ENCODE data around the gene PLEKHA7. TPM values are rescaled to one million over a fixed set of nuclear protein-coding genes. Genes with fewer than 3 reads are reported as not detected.

Gene PLEKHA7
- total RNA-seq, 1 experiment from 2014 or later, result 7.2 TPM

- no peak overlapping the region for H3K4me3 ChIP-seq (replicated peaks in 1 of 2; ENCODE audit: low read depth in 1 of 2, low read length in 2 of 2)
- BruUV-seq (replicated peaks), result no TSS peak
- ATAC-seq (no peak), DNase-seq (ENCODE audit: low read depth, low spot score) (no peak)
- TF ChIP-seq EZH2 (IDR thresholded peaks at IDR 0.05) (no peak), POLR2AphosphoS5 (IDR thresholded peaks at IDR 0.05; ENCODE audit: low read depth, low read length) (no peak), REST (IDR thresholded peaks at IDR 0.05; ENCODE audit: low read depth) (no peak), FOSL1 (IDR thresholded peaks at IDR 0.05; ENCODE audit: low read depth) (no peak), ATF3 (IDR thresholded peaks at IDR 0.05) (no peak), ZNF274 (IDR thresholded peaks at IDR 0.05; ENCODE audit: low read depth, low read length) (no peak), MAX (IDR thresholded peaks at IDR 0.05) (no peak), EZH2phosphoT487 (IDR thresholded peaks at IDR 0.05; ENCODE audit: borderline replicate concordance) (no peak), TCF7L2 (IDR thresholded peaks at IDR 0.05; ENCODE audit: borderline replicate concordance, extremely low read depth, insufficient read depth, insufficient read length) (no peak), CEBPB (IDR thresholded peaks at IDR 0.05; ENCODE audit: low read depth) (no peak), JUND (IDR thresholded peaks at IDR 0.05) (no peak), CBX3 (IDR thresholded peaks at IDR 0.05; ENCODE audit: low read depth) (no peak), SP1 (IDR thresholded peaks at IDR 0.05; ENCODE audit: low read depth) (no peak), SRF (IDR thresholded peaks at IDR 0.05; ENCODE audit: low read depth) (no peak), EGR1 (IDR thresholded peaks at IDR 0.05; ENCODE audit: low read depth) (no peak), ELF1 (IDR thresholded peaks at IDR 0.05; ENCODE audit: borderline replicate concordance, low read depth) (no peak), RAD21 (IDR thresholded peaks at IDR 0.05; ENCODE audit: low read depth) (no peak), ZBTB33 (IDR thresholded peaks at IDR 0.05; ENCODE audit: extremely low read depth, insufficient replicate concordance, low read length) (no peak), CTCF (IDR thresholded peaks at IDR 0.05 in 2 of 3, conservative IDR thresholded peaks at IDR 0.05 in 1 of 3; ENCODE audit: borderline replicate concordance in 1 of 3, insufficient read depth in 1 of 3, low read depth in 2 of 3, low read length in 2 of 3) (no peak), ZFX (IDR thresholded peaks at IDR 0.05) (no peak)
- H3K4me1 ChIP-seq (ENCODE audit: control insufficient read depth in 1 of 2, insufficient read depth in 2 of 2, low read length in 2 of 2), result peaks cover 8 to 25% of the 10 kb centered on the region in 2 experiments
- no peaks in the 10 kb centered on the region for H3K27me3 ChIP-seq (ENCODE audit: insufficient read depth, low read length)
- no peak overlapping the region for H3K4me2 ChIP-seq (ENCODE audit: low read length)
- peaks cover 9 to 11% of the 10 kb centered on the region in 2 experiments; a peak in 2 of 4 replicates for H3K9me3 ChIP-seq (ENCODE audit: control insufficient read depth in 1 of 2, insufficient read depth in 1 of 2, low read depth in 1 of 2, low read length in 2 of 2)
- H3K9me2 ChIP-seq (ENCODE audit: insufficient read depth), result no peaks in the 10 kb centered on the region
- no peaks in the 10 kb centered on the region for H3K36me3 ChIP-seq (ENCODE audit: control insufficient read depth in 1 of 2, insufficient read depth in 2 of 2, low read length in 2 of 2)
- ChIA-PET RAD21 (ENCODE audit: low non-redundant PET in 1 of 2, low total read pairs in 2 of 2, uncharacterized antibody in 2 of 2, unreplicated experiment in 2 of 2) (no interaction called here), POLR2A (interaction anchor here (1.2 kb wide), 1 partner anchor 11 kb away, joined by 5 read pairs; no protein-coding TSS in a partner anchor), CTCF (no interaction called here)
- no peak overlapping the region for H2AFZ ChIP-seq (ENCODE audit: low read depth, low read length, poor library complexity, severe bottlenecking)
- no peak overlapping the region for H3K9ac ChIP-seq (ENCODE audit: low read length)
- no peaks in the 10 kb centered on the region for H3K79me2 ChIP-seq (ENCODE audit: insufficient read depth, low read length)
- no peak overlapping the region for H3K27ac ChIP-seq (ENCODE audit: low read depth, low read length)
- no peaks in the 10 kb centered on the region for H4K20me1 ChIP-seq (ENCODE audit: insufficient read depth)
- intact Hi-C loops (cut with micrococcal nuclease), result no loop called here
These were observed 123.0 kb downstream of the PLEKHA7 start for GRCh38 chr11:16891165-16891564.
